NCI-H510A treated with DMSO at 0.1 percent for 48 hours (cell line): ENCODE data around the gene KCNB1.
A peak's percentile ranks its signal among the peaks of the same experiment; 100 is the strongest.

ENCODE experiments used
- DNase-seq: peaks from one replicate; lab custom pipeline; 2025; lab: John Stamatoyannopoulos, UW

The KCNB1 gene

GRCh38 chr20:49351775-49352174 is 130.7 kb downstream of the KCNB1 start:
- DNase-seq = no peak

DNA sequence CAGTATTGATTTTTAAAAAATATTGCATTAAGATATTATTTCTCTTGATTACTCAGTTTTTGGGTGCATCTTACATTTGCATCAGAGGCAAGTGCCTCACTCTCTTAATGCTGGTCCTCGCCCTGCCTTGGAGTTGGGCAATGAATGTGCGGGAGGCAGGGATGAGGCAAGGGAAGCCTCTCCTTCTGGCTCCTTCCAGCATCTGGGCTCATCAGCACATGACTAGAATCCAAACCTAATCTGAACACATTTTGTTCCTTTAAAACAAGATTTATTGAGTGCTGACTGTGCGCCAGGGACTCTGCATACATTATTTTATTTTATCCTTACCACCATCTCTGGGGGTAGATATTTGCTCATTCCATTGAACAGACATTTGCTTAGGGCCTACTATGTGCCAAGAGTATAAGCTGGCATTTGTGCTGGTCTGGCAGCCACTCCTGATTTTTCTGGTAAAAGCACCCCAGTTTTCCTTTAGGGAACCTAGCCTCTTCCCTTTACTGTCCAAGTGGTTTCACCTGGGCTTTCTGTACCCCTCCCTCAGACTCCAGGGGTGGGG is 132.7 kb downstream of the KCNB1 start:
- no peak for DNase-seq

GRCh38 chr20:49349078-49349477 is 133.4 kb downstream of the KCNB1 start:
- no peak for DNase-seq

GRCh38 chr20:49348563-49348962 is 133.9 kb downstream of the KCNB1 start:
- no peak for DNase-seq

DNA sequence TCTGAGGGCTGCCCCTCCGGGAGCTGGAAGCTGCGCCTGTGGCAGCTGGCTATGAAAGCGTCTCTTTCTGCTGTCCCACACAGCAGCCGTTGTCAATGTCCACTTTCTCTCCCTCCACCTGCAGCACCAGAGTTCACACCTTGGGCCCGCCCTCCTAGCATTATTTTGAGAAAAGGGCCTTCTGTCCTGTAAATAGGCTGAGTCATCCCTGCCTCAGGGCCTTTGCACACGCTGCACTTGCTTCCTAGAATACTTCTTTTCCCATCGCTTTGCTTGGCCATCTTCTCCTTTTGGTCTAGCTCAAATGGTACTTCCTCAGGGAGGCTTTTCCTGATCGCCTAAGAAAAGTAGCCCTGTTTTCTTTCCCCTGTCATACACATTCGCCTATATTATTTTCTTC is 135.3 kb downstream of the KCNB1 start:
- DNase-seq = no peak

- DNase-seq = no peak
These were observed 135.8 kb downstream of the KCNB1 start for GRCh38 chr20:49346682-49347081.

DNA sequence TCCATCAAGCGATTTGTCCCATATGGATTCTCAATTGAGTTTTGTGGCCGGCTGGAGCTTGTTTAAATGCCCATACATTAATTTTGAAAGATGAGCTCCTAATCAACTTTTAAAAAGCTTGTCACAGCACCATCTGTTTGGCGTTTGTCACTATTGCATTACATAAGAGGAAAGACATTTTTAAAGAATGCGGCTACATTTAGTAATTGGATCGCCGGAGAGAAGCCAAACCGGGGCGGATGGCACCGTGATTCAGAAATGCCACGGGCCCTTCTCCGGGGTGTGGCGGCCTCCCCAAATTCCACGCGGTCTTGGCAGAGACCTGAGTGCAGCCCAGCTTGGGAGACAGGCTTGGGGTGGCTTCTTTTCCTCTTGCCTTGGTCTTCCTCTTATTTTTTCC is 136.9 kb downstream of the KCNB1 start:
- no peak for DNase-seq

- no peak for DNase-seq
These were observed 137.5 kb downstream of the KCNB1 start for GRCh38 chr20:49344975-49345374.

DNA sequence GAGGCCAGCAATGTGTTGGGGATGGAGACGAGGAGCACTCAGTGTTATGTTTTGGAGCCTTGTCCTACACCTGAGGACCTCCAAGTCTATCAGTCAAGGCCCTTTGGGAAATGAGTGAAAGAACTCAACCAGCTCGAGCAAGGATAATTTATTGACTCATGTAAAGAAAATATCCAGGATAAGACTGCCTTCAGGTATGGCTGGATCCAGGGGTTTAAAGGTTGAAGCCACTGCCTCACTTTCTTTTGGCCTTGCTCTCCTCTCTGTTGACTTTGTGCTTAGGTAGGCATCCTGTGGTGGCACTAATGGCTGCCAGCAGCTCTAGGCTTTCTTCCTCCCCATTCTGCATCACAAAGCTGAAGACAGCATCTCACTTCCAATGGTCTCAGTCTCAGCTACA is 138.3 kb downstream of the KCNB1 start:
- DNase-seq = no peak

DNA sequence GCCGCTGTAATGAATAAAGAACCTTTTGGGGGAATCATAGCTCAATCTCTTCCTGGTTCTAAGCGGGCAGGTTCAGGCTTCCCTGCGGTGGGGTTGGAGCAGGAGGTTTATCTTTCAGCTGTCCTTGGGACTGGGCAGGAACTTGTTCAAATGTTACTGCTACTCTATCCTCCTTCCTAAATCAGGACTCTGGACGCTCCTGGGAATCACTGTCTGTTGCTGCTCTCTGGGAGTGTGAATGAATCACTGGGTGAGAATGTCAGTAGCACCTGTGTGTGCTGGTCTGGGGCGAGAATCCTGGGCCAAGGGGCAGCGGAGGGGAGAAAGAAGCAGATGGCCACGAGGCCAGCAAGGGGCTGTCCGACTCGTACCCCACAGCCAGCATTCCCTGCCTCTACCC is 139.2 kb downstream of the KCNB1 start:
- DNase-seq = no peak

DNA sequence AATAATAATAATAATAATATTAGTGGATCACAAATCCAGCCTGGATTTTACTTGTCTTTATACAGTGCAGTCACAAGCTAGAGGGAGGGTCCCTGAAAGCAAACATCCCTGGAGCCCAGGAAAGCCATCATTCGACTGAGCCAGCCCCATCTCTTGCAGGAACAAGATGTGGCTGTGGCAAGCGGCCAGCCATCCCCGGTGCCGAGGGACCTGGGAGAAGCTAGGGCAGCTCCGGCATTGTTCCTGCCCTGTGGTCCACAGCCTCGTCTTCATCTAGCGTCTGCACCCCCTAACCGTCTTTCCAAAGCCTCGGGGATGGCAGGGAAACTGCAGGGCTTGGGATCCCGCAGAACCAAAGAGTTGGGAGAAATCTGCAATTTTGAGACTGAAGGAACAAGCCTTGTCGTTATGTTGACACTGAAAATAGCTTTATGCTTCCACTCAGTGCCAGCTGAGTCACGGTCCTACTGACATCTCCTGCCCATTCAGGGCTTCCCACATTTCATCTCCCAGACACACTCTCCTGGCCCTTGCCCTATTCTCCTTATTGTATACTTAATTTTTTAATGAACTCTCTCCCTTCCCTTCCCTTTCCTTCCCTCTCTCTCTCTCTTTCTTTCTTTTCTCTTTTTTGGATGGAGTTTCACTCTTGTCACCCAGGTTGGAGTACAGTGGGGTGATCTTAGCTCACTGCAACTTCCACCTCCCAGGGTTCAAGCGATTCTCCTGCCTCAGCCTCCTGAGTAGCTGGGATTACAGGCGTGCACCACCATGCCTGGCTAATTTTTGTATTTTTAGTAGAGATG is 142.1 kb downstream of the KCNB1 start:
- no peak for DNase-seq

GRCh38 chr20:49339123-49339522 is 143.3 kb downstream of the KCNB1 start:
- DNase-seq = no peak

- DNase-seq = no peak
These were observed 144.4 kb downstream of the KCNB1 start for GRCh38 chr20:49338061-49338460.

GRCh38 chr20:49337357-49337756 is 145.1 kb downstream of the KCNB1 start:
- no peak for DNase-seq

DNA sequence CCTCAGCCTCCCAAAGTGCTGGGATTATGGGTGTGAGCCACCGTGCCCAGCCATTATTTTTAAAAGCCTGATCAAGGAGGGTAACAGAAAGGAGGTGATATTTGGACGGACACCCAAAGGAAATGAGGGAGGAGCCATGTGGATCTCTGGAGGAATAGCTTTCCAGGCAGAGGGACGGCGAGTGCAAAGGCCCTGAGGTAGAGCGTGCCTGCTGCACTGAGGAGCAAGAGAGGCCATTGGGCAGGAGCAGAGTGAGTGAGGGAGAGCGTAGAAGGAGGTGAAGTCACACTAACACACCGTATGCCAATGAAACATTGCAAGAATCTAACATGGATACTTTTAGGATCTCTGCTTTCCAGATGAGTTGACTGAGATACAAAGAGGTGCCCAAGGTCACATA is 145.7 kb downstream of the KCNB1 start:
- no peak for DNase-seq

GRCh38 chr20:49335476-49335875 is 147.0 kb downstream of the KCNB1 start:
- DNase-seq = no peak

GRCh38 chr20:49330701-49331615 is 151.5 kb downstream of the KCNB1 start:
- DNase-seq = no peak

DNA sequence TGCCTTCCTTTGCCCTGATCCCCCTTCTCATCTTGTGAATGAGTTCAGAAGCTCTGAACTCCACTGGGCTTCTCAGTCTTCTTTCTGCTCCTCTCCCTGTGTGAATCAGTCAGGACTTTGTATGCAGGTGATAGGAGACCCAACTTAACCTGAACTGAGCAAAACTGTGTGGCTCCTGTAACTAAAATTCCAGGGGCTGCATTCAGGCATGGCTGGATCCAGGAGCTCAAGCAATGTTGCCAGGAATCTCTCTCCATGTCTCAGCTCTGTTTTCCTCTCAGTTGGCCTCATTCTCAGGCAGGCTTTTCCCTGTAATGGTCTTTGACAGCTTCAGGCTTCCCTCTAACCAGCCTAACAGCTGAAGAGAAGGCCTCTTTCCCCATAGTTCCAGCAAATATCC is 153.7 kb downstream of the KCNB1 start:
- no peak for DNase-seq

DNA sequence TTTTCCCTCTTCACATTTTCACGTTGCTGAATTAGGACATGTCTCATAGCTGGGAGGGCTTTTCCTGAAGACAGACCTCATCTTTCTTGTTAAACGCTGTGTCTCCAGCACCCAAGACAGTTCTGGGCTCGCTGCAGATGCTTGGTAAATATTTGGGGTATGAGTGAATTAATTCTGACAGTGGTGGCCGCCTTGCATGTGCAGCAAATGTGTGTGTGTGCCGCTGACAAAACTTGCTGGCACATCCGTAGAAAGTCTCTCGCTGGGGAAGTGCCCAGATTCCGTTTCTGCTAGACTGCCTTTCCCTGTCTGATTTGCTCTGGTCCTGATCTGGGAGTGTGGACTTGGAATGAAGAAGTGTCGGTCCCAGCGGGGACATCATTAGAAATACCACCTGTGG is 156.4 kb downstream of the KCNB1 start:
- DNase-seq = no peak

DNA sequence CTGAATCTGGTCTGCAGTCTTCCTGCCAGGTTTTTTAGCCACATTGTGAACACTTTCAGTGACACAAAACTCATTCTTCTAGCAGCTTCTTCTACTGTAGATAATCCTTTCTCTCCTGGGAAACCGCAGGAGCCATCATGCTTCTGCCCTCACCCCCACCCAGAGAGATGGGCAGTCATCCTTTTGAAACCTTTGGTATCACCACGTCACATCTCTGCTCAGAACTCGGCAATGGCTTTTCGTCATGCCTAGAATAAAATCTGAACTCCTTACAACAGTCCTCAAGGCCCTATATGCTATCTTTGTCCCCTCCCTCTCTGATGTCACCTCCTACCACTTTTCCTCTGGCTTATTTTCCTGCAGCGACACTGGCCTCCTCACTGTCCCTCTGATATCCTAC is 158.2 kb downstream of the KCNB1 start:
- no peak for DNase-seq

- peak; percentile 47 for DNase-seq
These were observed 158.7 kb downstream of the KCNB1 start for GRCh38 chr20:49323622-49324238.

DNA sequence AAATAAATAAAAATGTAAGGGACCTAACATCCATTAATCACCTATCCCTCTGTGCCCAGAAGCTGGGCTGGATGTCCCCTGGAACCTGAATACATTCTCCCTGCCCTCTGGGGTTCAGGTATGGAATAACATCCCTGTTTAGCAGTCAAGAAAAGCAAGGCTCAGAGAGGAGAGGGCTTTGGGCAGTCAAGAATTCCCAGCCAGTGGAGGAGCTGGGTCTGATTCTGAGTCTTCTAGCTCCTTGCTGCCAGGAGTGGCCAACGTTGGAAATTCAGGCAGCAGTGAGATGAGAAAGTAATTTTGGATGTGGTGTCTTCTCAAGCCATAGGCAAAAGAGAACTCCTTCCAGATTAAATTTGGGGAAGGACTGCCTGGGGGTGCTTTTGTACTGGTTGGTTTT is 162.0 kb downstream of the KCNB1 start:
- DNase-seq = no peak
